ENCODE results near the gene NUDT16L1.

NUDT16L1 gene

GRCh38 chr16:4654011-4654963 is 39.1 kb upstream of the NUDT16L1 start:
- Histone ChIP-seq H3K9ac (ENCODE audit: insufficient read length) (no peak overlapping the region), H3K9me3 (ENCODE audit: low read depth, low read length) (no peaks in the 10 kb centered on the region), H3K36me3 (ENCODE audit: insufficient read depth, low read length) (no peaks in the 10 kb centered on the region; the same call in 1 of the 2 replicates), H3K27ac (no peak overlapping the region), H3K4me3 (no peak overlapping the region)
- no peak for DNase-seq (ENCODE audit: low read depth, low spot score)
- TF ChIP-seq FOXP2 (optimal IDR thresholded peaks at IDR 0.05; ENCODE audit: control extremely low read depth, extremely low read length, insufficient read depth) = no peak
- TF ChIP-seq EZH2 (IDR thresholded peaks at IDR 0.05) = no peak
- TF ChIP-seq POLR2AphosphoS5 (IDR thresholded peaks at IDR 0.05; ENCODE audit: borderline replicate concordance, low read depth, low read length) = no peak

DNA sequence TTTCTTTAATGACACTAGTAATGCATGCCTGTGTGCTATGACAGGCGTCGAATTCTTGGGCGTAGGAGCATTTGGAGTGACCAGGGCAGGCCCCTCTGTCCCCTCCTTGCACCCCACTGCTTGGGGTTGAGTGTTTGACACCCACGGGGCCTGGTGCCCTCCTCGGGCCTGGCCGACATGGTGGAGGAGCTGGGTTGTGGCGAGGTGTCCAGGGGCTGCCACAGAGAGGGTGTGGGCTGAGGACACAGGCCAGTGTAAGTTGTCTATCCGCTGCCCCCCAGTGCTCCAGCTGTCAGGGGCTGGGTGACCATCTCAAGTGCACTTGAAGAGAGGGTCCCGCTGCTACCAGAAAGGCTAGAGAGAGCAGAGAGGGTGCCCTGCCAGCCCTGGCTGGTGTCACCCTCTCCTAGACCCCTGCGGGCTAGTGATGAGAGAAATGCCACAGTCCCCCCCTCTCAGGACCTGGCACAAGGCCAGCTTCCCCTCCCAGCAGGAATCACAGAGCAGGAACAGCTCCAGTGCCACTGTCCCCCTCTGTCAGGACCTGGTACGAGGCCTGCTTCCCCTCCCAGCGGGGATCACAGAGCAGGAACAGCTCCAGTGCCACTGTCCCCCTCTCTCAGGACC is 38.3 kb upstream of the NUDT16L1 start:
- no peak for DNase-seq (ENCODE audit: low read depth, low spot score)
- TF ChIP-seq FOXP2 (optimal IDR thresholded peaks at IDR 0.05; ENCODE audit: control extremely low read depth, extremely low read length, insufficient read depth) (no peak), EZH2 (IDR thresholded peaks at IDR 0.05) (no peak), POLR2AphosphoS5 (IDR thresholded peaks at IDR 0.05; ENCODE audit: borderline replicate concordance, low read depth, low read length) (no peak)
- Histone ChIP-seq H3K9ac (ENCODE audit: insufficient read length) (no peak overlapping the region), H3K36me3 (ENCODE audit: insufficient read depth, low read length) (no peaks in the 10 kb centered on the region; the same call in 1 of the 2 replicates), H3K9me3 (ENCODE audit: low read depth, low read length) (no peaks in the 10 kb centered on the region), H3K4me3 (no peak overlapping the region), H3K27ac (no peak overlapping the region)

- Histone ChIP-seq H3K36me3 (ENCODE audit: insufficient read depth, low read length) (no peaks in the 10 kb centered on the region; the same call in 1 of the 2 replicates), H3K9me3 (ENCODE audit: low read depth, low read length) (no peaks in the 10 kb centered on the region), H3K4me3 (no peak overlapping the region), H3K9ac (ENCODE audit: insufficient read length) (no peak overlapping the region), H3K27ac (no peak overlapping the region)
- TF ChIP-seq POLR2AphosphoS5 (IDR thresholded peaks at IDR 0.05; ENCODE audit: borderline replicate concordance, low read depth, low read length) (no peak), FOXP2 (optimal IDR thresholded peaks at IDR 0.05; ENCODE audit: control extremely low read depth, extremely low read length, insufficient read depth) (no peak), EZH2 (IDR thresholded peaks at IDR 0.05) (no peak)
- no peak for DNase-seq (ENCODE audit: low read depth, low spot score)
These were observed 37.6 kb upstream of the NUDT16L1 start for GRCh38 chr16:4655801-4656200.

GRCh38 chr16:4656221-4656620 is 37.1 kb upstream of the NUDT16L1 start:
- H3K9me3 ChIP-seq (ENCODE audit: low read depth, low read length) = no peaks in the 10 kb centered on the region
- no peak overlapping the region for H3K4me3 ChIP-seq
- no peak overlapping the region for H3K27ac ChIP-seq
- no peak for TF ChIP-seq POLR2AphosphoS5 (IDR thresholded peaks at IDR 0.05; ENCODE audit: borderline replicate concordance, low read depth, low read length)
- no peak for TF ChIP-seq EZH2 (IDR thresholded peaks at IDR 0.05)
- TF ChIP-seq FOXP2 (optimal IDR thresholded peaks at IDR 0.05; ENCODE audit: control extremely low read depth, extremely low read length, insufficient read depth) = no peak
- no peaks in the 10 kb centered on the region; the same call in 1 of the 2 replicates for H3K36me3 ChIP-seq (ENCODE audit: insufficient read depth, low read length)
- no peak for DNase-seq (ENCODE audit: low read depth, low spot score)
- H3K9ac ChIP-seq (ENCODE audit: insufficient read length) = no peak overlapping the region

GRCh38 chr16:4656695-4657686 is 36.4 kb upstream of the NUDT16L1 start:
- no peak overlapping the region for H3K9ac ChIP-seq (ENCODE audit: insufficient read length)
- no peak for TF ChIP-seq FOXP2 (optimal IDR thresholded peaks at IDR 0.05; ENCODE audit: control extremely low read depth, extremely low read length, insufficient read depth)
- no peak for TF ChIP-seq EZH2 (IDR thresholded peaks at IDR 0.05)
- TF ChIP-seq POLR2AphosphoS5 (IDR thresholded peaks at IDR 0.05; ENCODE audit: borderline replicate concordance, low read depth, low read length) = no peak
- H3K36me3 ChIP-seq (ENCODE audit: insufficient read depth, low read length) = no peaks in the 10 kb centered on the region; the same call in 1 of the 2 replicates

GRCh38 chr16:4659363-4660353 is 33.7 kb upstream of the NUDT16L1 start:
- no peak overlapping the region for H3K27ac ChIP-seq

More at GRCh38 chr16:4656695-4657686, 36.4 kb upstream of the NUDT16L1 start:
- no peak for DNase-seq (ENCODE audit: low read depth, low spot score)
- H3K4me3 ChIP-seq = no peak overlapping the region
- no peak overlapping the region for H3K27ac ChIP-seq
- no peaks in the 10 kb centered on the region for H3K9me3 ChIP-seq (ENCODE audit: low read depth, low read length)

More at GRCh38 chr16:4659363-4660353, 33.7 kb upstream of the NUDT16L1 start:
- H3K36me3 ChIP-seq (ENCODE audit: insufficient read depth, low read length) = no peaks in the 10 kb centered on the region
- no peaks in the 10 kb centered on the region for H3K9me3 ChIP-seq (ENCODE audit: low read depth, low read length)
- TF ChIP-seq FOXP2 (optimal IDR thresholded peaks at IDR 0.05; ENCODE audit: control extremely low read depth, extremely low read length, insufficient read depth) (no peak), EZH2 (IDR thresholded peaks at IDR 0.05) (no peak), POLR2AphosphoS5 (IDR thresholded peaks at IDR 0.05; ENCODE audit: borderline replicate concordance, low read depth, low read length) (no peak)
- DNase-seq (ENCODE audit: low read depth, low spot score) = no peak
- no peak overlapping the region for H3K9ac ChIP-seq (ENCODE audit: insufficient read length)
- H3K4me3 ChIP-seq = no peak overlapping the region
